ENCODE results near the gene LRP1.

The LRP1 gene

GRCh38 chr12:57182918-57183575 lies 54.8 kb downstream of the LRP1 start:
- Histone ChIP-seq H3K27me3 (replicated peaks in 2 of 5; ENCODE audit: control insufficient read depth in 4 of 5, insufficient read depth in 5 of 5, low read length in 4 of 5) (peaks cover 0 to 3% (median 0%) of the 10 kb centered on the region in 5 experiments), H3K36me3 (ENCODE audit: control insufficient read depth in 4 of 4, insufficient read depth in 4 of 4, low read length in 3 of 4) (no peaks in the 10 kb centered on the region), H3K4me1 (ENCODE audit: control extremely low read depth in 1 of 4, control insufficient read depth in 4 of 4, insufficient read depth in 4 of 4, low read length in 3 of 4) (no peaks in the 10 kb centered on the region), H3K27ac (ENCODE audit: insufficient read depth in 1 of 2, low read depth in 1 of 2, low read length in 2 of 2, poor library complexity in 1 of 2, severe bottlenecking in 2 of 2) (no peak overlapping the region), H3K9me3 (ENCODE audit: control extremely low read depth in 1 of 5, control insufficient read depth in 4 of 5, insufficient read depth in 2 of 5, low read depth in 1 of 5, low read length in 4 of 5) (no peaks in the 10 kb centered on the region), H3K4me3 (ENCODE audit: control insufficient read depth in 1 of 7, extremely low read depth in 1 of 7, insufficient read depth in 4 of 7, low read depth in 2 of 7, low read length in 6 of 7) (no peak overlapping the region)
- ChIA-PET POLR2A (interaction anchor here (0.6 to 1.3 kb wide), 2 partner anchors 58 to 72 kb away, joined by 3 to 4 read pairs; partner anchors contain the start of gene STAT6), CTCF (interaction anchor here (0.7 to 18.6 kb wide), 13 partner anchors 8 to 188 kb away, joined by 3 to 350 read pairs (median 4); partner anchors contain the start of genes LRP1, MYO1A and STAT6)
- DNase-seq = peak; percentile 49 to 75 (median 63)
- 64% methylated on average over 10 of the region's 13 CpGs for WGBS (ENCODE audit: insufficient coverage)

DNA sequence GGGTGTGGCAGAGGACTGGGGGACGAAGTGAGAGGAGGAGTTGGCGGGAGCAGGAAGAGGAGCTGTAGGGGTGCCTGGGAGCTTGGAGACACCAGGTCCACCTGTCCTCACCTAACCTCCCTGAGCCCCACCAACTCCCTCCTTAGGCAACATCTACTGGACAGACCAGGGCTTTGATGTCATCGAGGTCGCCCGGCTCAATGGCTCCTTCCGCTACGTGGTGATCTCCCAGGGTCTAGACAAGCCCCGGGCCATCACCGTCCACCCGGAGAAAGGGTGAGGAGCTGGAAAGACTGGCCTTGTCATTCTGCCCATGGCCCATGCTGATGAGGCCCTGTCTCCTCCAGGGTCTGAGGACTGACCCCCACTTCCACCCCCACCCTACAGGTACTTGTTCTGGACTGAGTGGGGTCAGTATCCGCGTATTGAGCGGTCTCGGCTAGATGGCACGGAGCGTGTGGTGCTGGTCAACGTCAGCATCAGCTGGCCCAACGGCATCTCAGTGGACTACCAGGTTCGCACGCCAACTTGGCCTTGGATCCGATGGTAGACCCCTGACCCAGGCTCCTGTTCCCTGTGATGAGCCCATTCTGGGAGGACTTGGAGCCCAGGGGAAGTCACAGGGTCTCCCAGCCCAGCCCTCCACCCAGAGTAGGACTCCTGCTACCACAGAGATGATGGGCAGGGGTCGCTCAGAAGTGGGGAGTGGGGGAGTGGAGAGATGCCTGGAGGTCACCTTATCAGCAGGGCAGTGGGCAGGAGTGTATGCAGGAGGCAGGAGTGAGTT lies 55.8 kb downstream of the LRP1 start:
- no peaks in the 10 kb centered on the region for H3K4me1 ChIP-seq (ENCODE audit: control extremely low read depth in 1 of 4, control insufficient read depth in 4 of 4, insufficient read depth in 4 of 4, low read length in 3 of 4)
- no peaks in the 10 kb centered on the region for H3K9me3 ChIP-seq (ENCODE audit: control extremely low read depth in 1 of 5, control insufficient read depth in 4 of 5, insufficient read depth in 2 of 5, low read depth in 1 of 5, low read length in 4 of 5)
- peaks cover 0 to 3% (median 0%) of the 10 kb centered on the region in 5 experiments for H3K27me3 ChIP-seq (replicated peaks in 2 of 5; ENCODE audit: control insufficient read depth in 4 of 5, insufficient read depth in 5 of 5, low read length in 4 of 5)
- no peak overlapping the region for H3K4me3 ChIP-seq (ENCODE audit: control insufficient read depth in 1 of 7, extremely low read depth in 1 of 7, insufficient read depth in 4 of 7, low read depth in 2 of 7, low read length in 6 of 7)
- ChIA-PET POLR2A (interaction anchor here (1.3 kb wide), 1 partner anchor 57 kb away, joined by 3 read pairs; no protein-coding TSS in a partner anchor), CTCF (interaction anchor here (0.6 to 18.6 kb wide), 12 partner anchors 8 to 431 kb away, joined by 3 to 350 read pairs (median 4); partner anchors contain the start of genes LRP1 and STAT6)
- H3K36me3 ChIP-seq (ENCODE audit: control insufficient read depth in 4 of 4, insufficient read depth in 4 of 4, low read length in 3 of 4) = no peaks in the 10 kb centered on the region
- no peak overlapping the region for H3K27ac ChIP-seq (ENCODE audit: insufficient read depth in 1 of 2, low read depth in 1 of 2, low read length in 2 of 2, poor library complexity in 1 of 2, severe bottlenecking in 2 of 2)
- no peak for DNase-seq
- WGBS (ENCODE audit: insufficient coverage) = 98% methylated on average over 19 of the region's 22 CpGs

DNA sequence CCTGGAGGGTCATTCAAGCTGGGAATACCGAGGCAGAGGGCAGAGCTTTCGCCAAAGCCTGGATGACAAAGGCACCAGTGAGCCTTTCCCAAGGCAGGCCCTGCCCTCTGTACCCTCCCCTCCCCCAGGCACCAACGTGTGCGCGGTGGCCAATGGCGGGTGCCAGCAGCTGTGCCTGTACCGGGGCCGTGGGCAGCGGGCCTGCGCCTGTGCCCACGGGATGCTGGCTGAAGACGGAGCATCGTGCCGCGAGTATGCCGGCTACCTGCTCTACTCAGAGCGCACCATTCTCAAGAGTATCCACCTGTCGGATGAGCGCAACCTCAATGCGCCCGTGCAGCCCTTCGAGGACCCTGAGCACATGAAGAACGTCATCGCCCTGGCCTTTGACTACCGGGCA lies 57.1 kb downstream of the LRP1 start:
- no peak for DNase-seq
- no peaks in the 10 kb centered on the region for H3K9me3 ChIP-seq (ENCODE audit: control extremely low read depth in 1 of 5, control insufficient read depth in 4 of 5, insufficient read depth in 2 of 5, low read depth in 1 of 5, low read length in 4 of 5)
- H3K36me3 ChIP-seq (ENCODE audit: control insufficient read depth in 4 of 4, insufficient read depth in 4 of 4, low read length in 3 of 4) = no peaks in the 10 kb centered on the region
- peaks cover 0 to 3% (median 0%) of the 10 kb centered on the region in 5 experiments for H3K27me3 ChIP-seq (replicated peaks in 2 of 5; ENCODE audit: control insufficient read depth in 4 of 5, insufficient read depth in 5 of 5, low read length in 4 of 5)
- 96% methylated on average over 25 of the region's 25 CpGs for WGBS (ENCODE audit: insufficient coverage)
- H3K27ac ChIP-seq (ENCODE audit: insufficient read depth in 1 of 2, low read depth in 1 of 2, low read length in 2 of 2, poor library complexity in 1 of 2, severe bottlenecking in 2 of 2) = no peak overlapping the region
- H3K4me1 ChIP-seq (ENCODE audit: control extremely low read depth in 1 of 4, control insufficient read depth in 4 of 4, insufficient read depth in 4 of 4, low read length in 3 of 4) = peaks cover 0 to 7% (median 3%) of the 10 kb centered on the region in 4 experiments
- ChIA-PET CTCF (interaction anchor here (1.0 to 18.6 kb wide), 6 partner anchors 10 to 177 kb away, joined by 5 to 350 read pairs (median 22); partner anchors contain the start of gene LRP1), POLR2A (no interaction called here)
- H3K4me3 ChIP-seq (ENCODE audit: control insufficient read depth in 1 of 7, extremely low read depth in 1 of 7, insufficient read depth in 4 of 7, low read depth in 2 of 7, low read length in 6 of 7) = no peak overlapping the region

DNA sequence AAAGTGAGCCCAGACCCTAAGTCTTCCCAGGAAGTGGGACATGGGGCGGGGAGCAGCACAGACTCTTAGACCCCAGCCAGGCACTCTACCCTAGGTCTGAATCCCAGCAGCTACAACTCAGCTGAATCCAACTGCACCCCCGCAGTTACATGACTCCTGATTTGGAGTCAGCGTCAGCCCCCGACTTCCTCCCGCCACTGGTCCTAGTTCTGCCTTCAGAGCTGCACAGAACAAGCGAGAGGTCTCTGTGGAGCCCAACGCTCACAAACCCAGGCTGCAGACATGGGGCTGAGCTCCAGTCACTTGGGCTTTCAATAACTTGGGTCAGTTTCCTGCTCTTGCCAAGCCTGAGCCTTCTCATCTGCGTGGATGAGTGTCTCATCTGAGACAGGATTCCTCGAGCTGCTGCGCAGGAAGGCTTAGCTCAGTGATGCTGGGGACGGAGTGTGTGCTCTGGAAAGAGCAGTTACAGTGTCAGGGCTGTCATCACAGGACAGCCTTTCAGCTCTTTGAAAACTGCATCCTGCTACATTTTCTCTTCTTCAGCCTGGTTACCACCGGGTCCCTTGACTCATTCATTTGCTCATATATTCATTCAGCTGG lies 57.7 kb downstream of the LRP1 start:
- Histone ChIP-seq H3K36me3 (ENCODE audit: control insufficient read depth in 4 of 4, insufficient read depth in 4 of 4, low read length in 3 of 4) (no peaks in the 10 kb centered on the region), H3K4me3 (ENCODE audit: control insufficient read depth in 1 of 7, extremely low read depth in 1 of 7, insufficient read depth in 4 of 7, low read depth in 2 of 7, low read length in 6 of 7) (no peak overlapping the region), H3K27me3 (replicated peaks in 2 of 5; ENCODE audit: control insufficient read depth in 4 of 5, insufficient read depth in 5 of 5, low read length in 4 of 5) (peaks cover 0 to 3% (median 0%) of the 10 kb centered on the region in 5 experiments), H3K27ac (ENCODE audit: insufficient read depth in 1 of 2, low read depth in 1 of 2, low read length in 2 of 2, poor library complexity in 1 of 2, severe bottlenecking in 2 of 2) (no peak overlapping the region), H3K4me1 (ENCODE audit: control extremely low read depth in 1 of 4, control insufficient read depth in 4 of 4, insufficient read depth in 4 of 4, low read length in 3 of 4) (peaks cover 0 to 7% (median 4%) of the 10 kb centered on the region in 4 experiments), H3K9me3 (ENCODE audit: control extremely low read depth in 1 of 5, control insufficient read depth in 4 of 5, insufficient read depth in 2 of 5, low read depth in 1 of 5, low read length in 4 of 5) (no peaks in the 10 kb centered on the region)
- DNase-seq = no peak
- CTCF ChIA-PET = interaction anchor here (0.7 to 18.6 kb wide), 9 partner anchors 11 to 178 kb away, joined by 3 to 350 read pairs (median 6); partner anchors contain the start of genes LRP1 and STAT6
- POLR2A ChIA-PET = interaction anchor here (0.6 kb wide), 1 partner anchor 249 kb away, joined by 3 read pairs; no protein-coding TSS in a partner anchor
- 89% methylated on average over 12 of the region's 12 CpGs for WGBS (ENCODE audit: insufficient coverage)

GRCh38 chr12:57187222-57188089 lies 59.2 kb downstream of the LRP1 start:
- H3K27me3 ChIP-seq (replicated peaks in 2 of 5; ENCODE audit: control insufficient read depth in 4 of 5, insufficient read depth in 5 of 5, low read length in 4 of 5) = no peaks in the 10 kb centered on the region
- ChIA-PET POLR2A (no interaction called here), CTCF (interaction anchor here (0.9 to 18.6 kb wide), 10 partner anchors 10 to 179 kb away, joined by 3 to 350 read pairs (median 6); partner anchors contain the start of genes LRP1 and STAT6)
- no peaks in the 10 kb centered on the region for H3K9me3 ChIP-seq (ENCODE audit: control extremely low read depth in 1 of 5, control insufficient read depth in 4 of 5, insufficient read depth in 2 of 5, low read depth in 1 of 5, low read length in 4 of 5)
- no peak for DNase-seq
- no peaks in the 10 kb centered on the region for H3K36me3 ChIP-seq (ENCODE audit: control insufficient read depth in 4 of 4, insufficient read depth in 4 of 4, low read length in 3 of 4)
- 92% methylated on average over 19 of the region's 21 CpGs for WGBS (ENCODE audit: insufficient coverage)
- H3K4me1 ChIP-seq (ENCODE audit: control extremely low read depth in 1 of 4, control insufficient read depth in 4 of 4, insufficient read depth in 4 of 4, low read length in 3 of 4) = peaks cover 0 to 7% (median 4%) of the 10 kb centered on the region in 4 experiments
- H3K4me3 ChIP-seq (ENCODE audit: control insufficient read depth in 1 of 7, extremely low read depth in 1 of 7, insufficient read depth in 4 of 7, low read depth in 2 of 7, low read length in 6 of 7) = no peak overlapping the region
- H3K27ac ChIP-seq (ENCODE audit: insufficient read depth in 1 of 2, low read depth in 1 of 2, low read length in 2 of 2, poor library complexity in 1 of 2, severe bottlenecking in 2 of 2) = no peak overlapping the region

DNA sequence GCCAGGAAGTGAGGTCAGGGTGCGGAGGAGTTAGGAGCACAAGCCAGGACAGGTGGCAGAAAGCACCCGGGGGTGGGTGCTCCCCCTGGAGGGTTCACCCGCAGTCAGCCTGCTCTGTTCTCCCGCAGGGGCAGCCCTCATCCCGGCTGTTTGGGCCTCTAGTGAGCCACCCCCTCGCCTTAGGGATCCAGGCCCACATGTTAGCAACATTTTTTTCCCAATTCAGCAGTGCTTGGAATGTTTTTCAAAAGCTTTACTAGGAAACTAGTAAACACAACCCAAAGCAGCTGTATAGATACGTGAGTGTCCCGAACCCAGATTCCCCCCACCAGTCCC lies 59.8 kb downstream of the LRP1 start:
- peaks cover 0 to 7% (median 4%) of the 10 kb centered on the region in 4 experiments for H3K4me1 ChIP-seq (ENCODE audit: control extremely low read depth in 1 of 4, control insufficient read depth in 4 of 4, insufficient read depth in 4 of 4, low read length in 3 of 4)
- DNase-seq = no peak
- no peaks in the 10 kb centered on the region for H3K9me3 ChIP-seq (ENCODE audit: control extremely low read depth in 1 of 5, control insufficient read depth in 4 of 5, insufficient read depth in 2 of 5, low read depth in 1 of 5, low read length in 4 of 5)
- POLR2A ChIA-PET = no interaction called here
- H3K36me3 ChIP-seq (ENCODE audit: control insufficient read depth in 4 of 4, insufficient read depth in 4 of 4, low read length in 3 of 4) = no peaks in the 10 kb centered on the region
- WGBS (ENCODE audit: insufficient coverage) = 97% methylated on average over 6 of the region's 8 CpGs
- CTCF ChIA-PET = interaction anchor here (0.8 to 18.6 kb wide), 7 partner anchors 10 to 180 kb away, joined by 3 to 350 read pairs (median 3); partner anchors contain the start of gene LRP1
- no peak overlapping the region for H3K27ac ChIP-seq (ENCODE audit: insufficient read depth in 1 of 2, low read depth in 1 of 2, low read length in 2 of 2, poor library complexity in 1 of 2, severe bottlenecking in 2 of 2)
- no peaks in the 10 kb centered on the region for H3K27me3 ChIP-seq (replicated peaks in 2 of 5; ENCODE audit: control insufficient read depth in 4 of 5, insufficient read depth in 5 of 5, low read length in 4 of 5)
- H3K4me3 ChIP-seq (ENCODE audit: control insufficient read depth in 1 of 7, extremely low read depth in 1 of 7, insufficient read depth in 4 of 7, low read depth in 2 of 7, low read length in 6 of 7) = no peak overlapping the region
